Measurements from ENCODE around the gene ALPK3. TPM values are rescaled to one million over a fixed set of nuclear protein-coding genes. Genes with fewer than 3 reads are reported as not detected.

The ALPK3 gene
- total RNA-seq, 1 donor from 2014 or later: 94.2 TPM

- Mint-ChIP-seq H3K27me3 (ENCODE audit: unreplicated experiment) (peaks cover 11% of the 10 kb centered on the region), H3K9me3 (ENCODE audit: unreplicated experiment) (no peaks in the 10 kb centered on the region), H3K4me3 (ENCODE audit: unreplicated experiment) (no peak overlapping the region), H3K4me1 (ENCODE audit: unreplicated experiment) (peaks cover 20% of the 10 kb centered on the region), H3K36me3 (ENCODE audit: low read depth, unreplicated experiment) (peaks cover 3% of the 10 kb centered on the region), H3K27ac (ENCODE audit: unreplicated experiment) (no peak overlapping the region)
- TF ChIP-seq, protein P1, sequence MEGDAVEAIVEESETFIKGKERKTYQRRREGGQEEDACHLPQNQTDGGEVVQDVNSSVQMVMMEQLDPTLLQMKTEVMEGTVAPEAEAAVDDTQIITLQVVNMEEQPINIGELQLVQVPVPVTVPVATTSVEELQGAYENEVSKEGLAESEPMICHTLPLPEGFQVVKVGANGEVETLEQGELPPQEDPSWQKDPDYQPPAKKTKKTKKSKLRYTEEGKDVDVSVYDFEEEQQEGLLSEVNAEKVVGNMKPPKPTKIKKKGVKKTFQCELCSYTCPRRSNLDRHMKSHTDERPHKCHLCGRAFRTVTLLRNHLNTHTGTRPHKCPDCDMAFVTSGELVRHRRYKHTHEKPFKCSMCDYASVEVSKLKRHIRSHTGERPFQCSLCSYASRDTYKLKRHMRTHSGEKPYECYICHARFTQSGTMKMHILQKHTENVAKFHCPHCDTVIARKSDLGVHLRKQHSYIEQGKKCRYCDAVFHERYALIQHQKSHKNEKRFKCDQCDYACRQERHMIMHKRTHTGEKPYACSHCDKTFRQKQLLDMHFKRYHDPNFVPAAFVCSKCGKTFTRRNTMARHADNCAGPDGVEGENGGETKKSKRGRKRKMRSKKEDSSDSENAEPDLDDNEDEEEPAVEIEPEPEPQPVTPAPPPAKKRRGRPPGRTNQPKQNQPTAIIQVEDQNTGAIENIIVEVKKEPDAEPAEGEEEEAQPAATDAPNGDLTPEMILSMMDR (IDR thresholded peaks at IDR 0.05; ENCODE audit: unreplicated experiment): no peak
- no peak for DNase-seq (ENCODE audit: low spot score)
These were observed 6.0 kb upstream of the ALPK3 start for GRCh38 chr15:84811151-84811550.

DNA sequence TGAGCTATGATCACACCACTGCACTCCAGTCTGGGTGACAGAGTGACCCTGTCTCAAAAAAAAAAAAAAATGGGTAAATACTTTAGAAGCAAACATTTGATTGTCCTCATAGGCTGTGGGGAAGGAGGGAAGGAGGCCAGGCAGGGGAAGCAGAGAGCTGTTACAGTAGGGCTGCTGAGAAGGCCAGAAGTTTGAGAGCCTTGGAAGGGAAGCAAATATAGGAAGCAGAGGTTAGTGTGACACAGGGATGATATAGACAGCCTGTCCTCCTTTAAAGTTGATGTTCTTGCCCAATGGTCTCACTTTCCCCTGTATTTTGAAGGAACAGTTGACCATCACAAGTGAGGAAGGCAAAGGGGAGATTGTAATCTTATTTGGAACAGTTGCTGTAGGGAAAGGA lies 5.3 kb upstream of the ALPK3 start:
- DNase-seq (ENCODE audit: low spot score): no peak
- H3K4me1 Mint-ChIP-seq (ENCODE audit: unreplicated experiment): peaks cover 24% of the 10 kb centered on the region
- no peaks in the 10 kb centered on the region for H3K9me3 Mint-ChIP-seq (ENCODE audit: unreplicated experiment)
- peaks cover 7% of the 10 kb centered on the region for H3K36me3 Mint-ChIP-seq (ENCODE audit: low read depth, unreplicated experiment)
- peaks cover 14% of the 10 kb centered on the region for H3K27me3 Mint-ChIP-seq (ENCODE audit: unreplicated experiment)
- no peak overlapping the region for H3K4me3 Mint-ChIP-seq (ENCODE audit: unreplicated experiment)
- TF ChIP-seq, protein P1 (IDR thresholded peaks at IDR 0.05; ENCODE audit: unreplicated experiment): no peak
- no peak overlapping the region for H3K27ac Mint-ChIP-seq (ENCODE audit: unreplicated experiment)

DNA sequence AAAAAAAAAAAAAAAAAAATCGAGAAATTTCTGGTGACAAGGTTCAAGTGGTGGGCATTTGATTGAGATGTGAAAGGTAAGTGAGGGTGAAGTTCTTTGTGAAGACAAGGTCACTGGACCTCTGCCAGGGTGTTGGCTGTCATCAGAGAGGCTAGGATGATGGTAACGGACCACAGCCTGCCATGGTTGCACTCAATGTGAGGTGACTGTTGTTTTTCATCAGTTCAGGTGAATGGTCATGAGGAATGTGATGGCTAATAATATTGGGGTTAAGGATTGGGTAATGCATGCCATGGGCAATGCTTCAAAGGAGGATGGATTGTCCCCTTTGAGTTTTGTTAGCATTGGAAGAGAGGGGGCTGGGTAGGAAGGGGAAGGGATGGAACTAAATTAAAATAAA lies 4.3 kb upstream of the ALPK3 start:
- H3K9me3 Mint-ChIP-seq (ENCODE audit: unreplicated experiment): no peaks in the 10 kb centered on the region
- H3K27me3 Mint-ChIP-seq (ENCODE audit: unreplicated experiment): peaks cover 15% of the 10 kb centered on the region
- peaks cover 24% of the 10 kb centered on the region for H3K4me1 Mint-ChIP-seq (ENCODE audit: unreplicated experiment)
- no peak overlapping the region for H3K4me3 Mint-ChIP-seq (ENCODE audit: unreplicated experiment)
- H3K27ac Mint-ChIP-seq (ENCODE audit: unreplicated experiment): peak overlapping the region; percentile 37
- TF ChIP-seq, protein P1 (IDR thresholded peaks at IDR 0.05; ENCODE audit: unreplicated experiment): no peak
- peaks cover 7% of the 10 kb centered on the region for H3K36me3 Mint-ChIP-seq (ENCODE audit: low read depth, unreplicated experiment)
- no peak for DNase-seq (ENCODE audit: low spot score)

GRCh38 chr15:84813435-84813834 lies 3.7 kb upstream of the ALPK3 start:
- H3K36me3 Mint-ChIP-seq (ENCODE audit: low read depth, unreplicated experiment): peaks cover 7% of the 10 kb centered on the region
- TF ChIP-seq, protein P1 (IDR thresholded peaks at IDR 0.05; ENCODE audit: unreplicated experiment): no peak
- no peaks in the 10 kb centered on the region for H3K9me3 Mint-ChIP-seq (ENCODE audit: unreplicated experiment)
- H3K27ac Mint-ChIP-seq (ENCODE audit: unreplicated experiment): no peak overlapping the region
- peaks cover 19% of the 10 kb centered on the region for H3K27me3 Mint-ChIP-seq (ENCODE audit: unreplicated experiment)
- DNase-seq (ENCODE audit: low spot score): no peak
- H3K4me3 Mint-ChIP-seq (ENCODE audit: unreplicated experiment): no peak overlapping the region
- peaks cover 29% of the 10 kb centered on the region for H3K4me1 Mint-ChIP-seq (ENCODE audit: unreplicated experiment)

- H3K4me3 Mint-ChIP-seq (ENCODE audit: unreplicated experiment): no peak overlapping the region
- TF ChIP-seq, protein P1 (IDR thresholded peaks at IDR 0.05; ENCODE audit: unreplicated experiment): no peak
- peaks cover 34% of the 10 kb centered on the region for H3K4me1 Mint-ChIP-seq (ENCODE audit: unreplicated experiment)
- H3K27ac Mint-ChIP-seq (ENCODE audit: unreplicated experiment): no peak overlapping the region
- no peak for DNase-seq (ENCODE audit: low spot score)
- no peaks in the 10 kb centered on the region for H3K9me3 Mint-ChIP-seq (ENCODE audit: unreplicated experiment)
- peaks cover 19% of the 10 kb centered on the region for H3K27me3 Mint-ChIP-seq (ENCODE audit: unreplicated experiment)
- H3K36me3 Mint-ChIP-seq (ENCODE audit: low read depth, unreplicated experiment): peaks cover 7% of the 10 kb centered on the region
These were observed 3.2 kb upstream of the ALPK3 start for GRCh38 chr15:84813931-84814330.

Data from endothelial cell (in vitro differentiated cells).